Stimulated activated naive CD4-positive, alpha-beta T cell treated with Interleukin-2 at 50 U/mL for 16 hours (primary cell): ENCODE measurements around the gene TTLL7.

Experiments
- DNase-seq: peaks from one replicate; lab custom pipeline; 2025; lab: John Stamatoyannopoulos, UW

TTLL7 gene

DNA sequence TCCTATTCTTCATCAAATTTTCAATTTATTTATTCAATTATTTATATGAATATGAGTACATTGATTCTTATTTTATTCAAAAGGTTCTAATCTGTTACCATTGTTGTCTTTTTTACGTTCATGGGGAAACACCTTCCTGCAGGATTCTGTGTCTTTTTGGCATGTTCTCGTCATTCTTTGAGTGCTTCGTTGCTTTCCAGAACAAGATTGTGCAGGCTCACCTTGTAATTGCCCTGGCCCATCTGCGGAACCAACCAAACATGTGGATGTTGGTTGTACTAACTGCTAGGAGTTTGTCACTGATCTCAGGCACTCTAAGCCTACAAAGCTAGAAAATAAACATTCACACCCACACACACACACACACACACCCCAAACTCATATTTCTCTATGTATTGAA lies 182.1 kb downstream of the TTLL7 start:
- DNase-seq: no peak

- no peak for DNase-seq
Observed at GRCh38 chr1:83815330-83815729, 183.6 kb downstream of the TTLL7 start.
